Liver (tissue), 9 donors: Measurements from ENCODE around the gene TRIM23. TPM values are rescaled to one million over a fixed set of nuclear protein-coding genes. Genes with fewer than 3 reads are reported as not detected.

Experiments
- DNase-seq: peaks from one replicate; pipeline ENCODE4 v3.0.0-alpha.2; 2017; ENCODE audit warnings: low spot score
- H3K27ac ChIP-seq, 2 donors: one replicate each; pipeline ENCODE4 v1.7.0; 2013; ENCODE audit warnings: inconsistent platforms in 2 of 2, low read length in 2 of 2, control low read depth in 1 of 2, low read depth in 1 of 2, mild to moderate bottlenecking in 1 of 2
- H3K27me3 ChIP-seq, 4 donors: one replicate each; pipeline versions ENCODE4 v1.6.1 to v1.7.0; 2013; ENCODE audit warnings: low read length in 3 of 4, inconsistent platforms in 1 of 4, mild to moderate bottlenecking in 1 of 4, moderate library complexity in 1 of 4; ENCODE audit not compliant: control insufficient read depth in 4 of 4, insufficient read depth in 4 of 4
- H3K36me3 ChIP-seq, 4 donors: one replicate each; pipeline versions ENCODE4 v1.6.1 to v1.7.0; 2013; ENCODE audit warnings: low read length in 3 of 4, mild to moderate bottlenecking in 3 of 4, low read depth in 1 of 4, moderate library complexity in 1 of 4; ENCODE audit not compliant: control insufficient read depth in 4 of 4, insufficient read depth in 3 of 4
- H3K4me1 ChIP-seq, 4 donors: one replicate each; pipeline versions ENCODE4 v1.6.1 to v1.7.0; 2013; ENCODE audit warnings: low read length in 3 of 4, mild to moderate bottlenecking in 3 of 4, moderate library complexity in 1 of 4; ENCODE audit not compliant: control insufficient read depth in 4 of 4, insufficient read depth in 4 of 4
- H3K4me3 ChIP-seq, 3 donors: one replicate each; pipeline versions ENCODE4 v1.6.1 to v1.7.0; 2013; ENCODE audit warnings: low read length in 3 of 3, control low read depth in 1 of 3, low read depth in 1 of 3, mild to moderate bottlenecking in 1 of 3
- H3K9ac ChIP-seq, 2 donors: one replicate each; pipeline ENCODE4 v1.7.0; 2013; ENCODE audit warnings: low read length in 2 of 2, mild to moderate bottlenecking in 2 of 2, moderate library complexity in 2 of 2, control low read depth in 1 of 2, low read depth in 1 of 2
- H3K9me3 ChIP-seq, 4 donors: one replicate each; pipeline versions ENCODE4 v1.6.1 to v1.7.0; 2013; ENCODE audit warnings: low read length in 3 of 4; ENCODE audit not compliant: control insufficient read depth in 4 of 4
- ATF3 ChIP-seq: IDR thresholded peaks from 2 replicates; pipeline ENCODE4 v1.6.1; 2016; ENCODE audit warnings: antibody characterized with exemption
- CTCF ChIP-seq: fragments of 150-350 bp; IDR thresholded peaks from 2 replicates; pipeline ENCODE4 v1.5.1; 2017; ENCODE audit warnings: improper control_type of control experiment, low read depth, low read length; ENCODE audit not compliant: missing input control
- EGR1 ChIP-seq, 2 donors: IDR thresholded peaks; 2 replicates each; pipeline ENCODE4 v1.6.1; 2016 to 2018; ENCODE audit warnings: antibody characterized with exemption in 2 of 2, low read depth in 2 of 2
- FOXA1 ChIP-seq: IDR thresholded peaks from 2 replicates; pipeline ENCODE4 v1.6.1; 2016; ENCODE audit warnings: antibody characterized with exemption
- FOXA2 ChIP-seq: IDR thresholded peaks from 2 replicates; pipeline ENCODE4 v1.6.1; 2016; ENCODE audit warnings: antibody characterized with exemption
- GABPA ChIP-seq, 2 donors: IDR thresholded peaks in 1 of 2; conservative IDR thresholded peaks in 1 of 2; 2 replicates each; pipeline ENCODE4 v1.6.1; 2016; ENCODE audit warnings: antibody characterized with exemption in 2 of 2, mild to moderate bottlenecking in 1 of 2, moderate library complexity in 1 of 2
- HNF4A ChIP-seq, 2 donors: conservative IDR thresholded peaks; 2 replicates each; pipeline ENCODE4 v1.6.1; 2016; ENCODE audit warnings: antibody characterized with exemption in 2 of 2, mild to moderate bottlenecking in 2 of 2
- HNF4G ChIP-seq: IDR thresholded peaks from 2 replicates; pipeline ENCODE4 v1.6.1; 2016; ENCODE audit warnings: antibody characterized with exemption
- JUND ChIP-seq, 2 donors: IDR thresholded peaks; 2 replicates each; pipeline ENCODE4 v1.6.1; 2016; ENCODE audit warnings: antibody characterized with exemption in 2 of 2
- RAD21 ChIP-seq, 2 donors: IDR thresholded peaks; 2 replicates each; pipeline ENCODE4 v1.6.1; 2016; ENCODE audit warnings: antibody characterized with exemption in 2 of 2, mild to moderate bottlenecking in 2 of 2
- REST ChIP-seq: IDR thresholded peaks from 2 replicates; pipeline ENCODE4 v1.6.1; 2016; ENCODE audit warnings: antibody characterized with exemption, mild to moderate bottlenecking
- RXRA ChIP-seq, 2 donors: IDR thresholded peaks; 2 replicates each; pipeline ENCODE4 v1.6.1; 2017 to 2018; ENCODE audit warnings: antibody characterized with exemption in 2 of 2, mild to moderate bottlenecking in 1 of 2
- SP1 ChIP-seq: IDR thresholded peaks from 2 replicates; pipeline ENCODE4 v1.6.1; 2018; ENCODE audit warnings: antibody characterized with exemption, mild to moderate bottlenecking
- TAF1 ChIP-seq: conservative IDR thresholded peaks from 2 replicates; pipeline ENCODE4 v1.6.1; 2016; ENCODE audit warnings: antibody characterized with exemption, mild to moderate bottlenecking
- YY1 ChIP-seq: IDR thresholded peaks from 2 replicates; pipeline ENCODE4 v1.6.1; 2016; ENCODE audit warnings: antibody characterized with exemption, mild to moderate bottlenecking
- ZBTB33 ChIP-seq: IDR thresholded peaks from 2 replicates; pipeline ENCODE4 v1.6.1; 2016; ENCODE audit warnings: antibody characterized with exemption
- WGBS: extraction: QIAGEN DNeasy Blood & Tissue Kit; methylation state at CpG from one replicate; pipeline ENCODE4 v1.1.7; 2013; 5-methylcytosine and 5-hydroxymethylcytosine counted together
- polyA plus RNA-seq, 2 donors: library from polyadenylated mRNA; stranded (reverse) in 1 of 2; unstranded in 1 of 2; fragments of 200-250 nt in 1 of 2; fragments of >200 nt in 1 of 2; fragmentation: Nextera tagmentation in 1 of 2; extraction: Ambion mirVana in 1 of 2; gene quantifications; one replicate each; pipeline versions ENCODE4 v1.2.1 to v1.2.3, GENCODE V29; 2013 to 2015
- total RNA-seq, 2 donors: library from RNA; depleted of rRNA; stranded (reverse); fragments of >200 nt; gene quantifications; one replicate each; pipeline ENCODE4 v1.2.3, GENCODE V29; 2014
- donor health status: healthy.
- donor health status: healthy.
- donor health status: healthy.
- donor health status: healthy.
- donor health status: healthy.

The TRIM23 gene
- total and polyA plus RNA-seq, 4 donors: 3.1 to 25.0 (median 9.1) TPM

- no peak overlapping the region for H3K9ac ChIP-seq
- 84% methylated on average over 2 of the region's 2 CpGs for WGBS
- no peaks in the 10 kb centered on the region for H3K9me3 ChIP-seq
- TF ChIP-seq CTCF: no peak
- TF ChIP-seq JUND (IDR thresholded peaks at IDR 0.05): no peak
- no peak for TF ChIP-seq YY1
- no peak for TF ChIP-seq RXRA (IDR thresholded peaks at IDR 0.05)
- no peak for TF ChIP-seq ATF3
- TF ChIP-seq FOXA1: no peak
- TF ChIP-seq SP1: no peak
- no peak for TF ChIP-seq TAF1
- no peak for TF ChIP-seq FOXA2
- TF ChIP-seq RAD21 (IDR thresholded peaks at IDR 0.05): no peak
- no peak for TF ChIP-seq EGR1 (IDR thresholded peaks at IDR 0.05; ENCODE audit: low read depth in 2 of 2)
- TF ChIP-seq REST: no peak
- TF ChIP-seq HNF4A (conservative IDR thresholded peaks at IDR 0.05): no peak
- TF ChIP-seq ZBTB33: no peak
- peaks cover 0 to 7% (median 4%) of the 10 kb centered on the region in 4 donors for H3K36me3 ChIP-seq
- no peak overlapping the region for H3K4me3 ChIP-seq
- no peak for DNase-seq
- H3K27me3 ChIP-seq: no peaks in the 10 kb centered on the region
- no peak overlapping the region for H3K27ac ChIP-seq
- no peaks in the 10 kb centered on the region for H3K4me1 ChIP-seq
Measured at GRCh38 chr5:65654713-65655112, 30.6 kb upstream of the TRIM23 start.

- TF ChIP-seq RAD21 (IDR thresholded peaks at IDR 0.05) (no peak), SP1 (no peak), YY1 (no peak), HNF4G (no peak), GABPA (IDR thresholded peaks at IDR 0.05 in 1 of 2, conservative IDR thresholded peaks at IDR 0.05 in 1 of 2) (no peak)
- Histone ChIP-seq H3K4me3 (no peak overlapping the region), H3K36me3 (peaks cover 0 to 12% (median 4%) of the 10 kb centered on the region in 4 donors), H3K9ac (no peak overlapping the region), H3K9me3 (no peaks in the 10 kb centered on the region), H3K4me1 (no peaks in the 10 kb centered on the region), H3K27me3 (no peaks in the 10 kb centered on the region), H3K27ac (no peak overlapping the region)
- WGBS: 71% methylated on average over 5 of the region's 5 CpGs
- no peak for DNase-seq
Measured at GRCh38 chr5:65651144-65651543, 27.0 kb upstream of the TRIM23 start.
